Germinal center (tissue), 1 donor: ENCODE results near the gene RNF169.

Experiments used
- DNase-seq: peaks from one replicate; pipeline ENCODE4 v3.0.0; 2012; ENCODE audit warnings: mixed read lengths, low spot score

The RNF169 gene

GRCh38 chr11:74748211-74749126, at the start of gene RNF169:
TSS of gene RNF169 (plus strand) at chr11:74748849. CDS start at chr11:74748881, 32 bp downstream.
- DNase-seq = peak; percentile 99

- no peak for DNase-seq
Observed at GRCh38 chr11:74699615-74700396, 48.8 kb upstream of the RNF169 start.

- no peak for DNase-seq
Observed at GRCh38 chr11:74701351-74701750, 47.3 kb upstream of the RNF169 start.

GRCh38 chr11:74702383-74703007, 46.2 kb upstream of the RNF169 start:
- peak; percentile 73 for DNase-seq

- DNase-seq = no peak
Observed at GRCh38 chr11:74703211-74703610, 45.4 kb upstream of the RNF169 start.

GRCh38 chr11:74707182-74707581, 41.5 kb upstream of the RNF169 start:
- DNase-seq = no peak

GRCh38 chr11:74707602-74708510, 40.8 kb upstream of the RNF169 start:
- no peak for DNase-seq

- no peak for DNase-seq
Observed at GRCh38 chr11:74709175-74709574, 39.5 kb upstream of the RNF169 start.

- DNase-seq = no peak
Observed at GRCh38 chr11:74710281-74710938, 38.2 kb upstream of the RNF169 start.

GRCh38 chr11:74713686-74714085, 35.0 kb upstream of the RNF169 start:
- DNase-seq = no peak

GRCh38 chr11:74714904-74715303, 33.7 kb upstream of the RNF169 start:
- DNase-seq = no peak

- DNase-seq = no peak
Observed at GRCh38 chr11:74717221-74717969, 31.3 kb upstream of the RNF169 start.

GRCh38 chr11:74719011-74719410, 29.6 kb upstream of the RNF169 start:
- DNase-seq = no peak

- no peak for DNase-seq
Observed at GRCh38 chr11:74720596-74721478, 27.8 kb upstream of the RNF169 start.

GRCh38 chr11:74721479-74721835, 27.2 kb upstream of the RNF169 start:
- no peak for DNase-seq

GRCh38 chr11:74723511-74723910, 25.1 kb upstream of the RNF169 start:
- no peak for DNase-seq

GRCh38 chr11:74725701-74726100, 22.9 kb upstream of the RNF169 start:
- no peak for DNase-seq

GRCh38 chr11:74726547-74727182, 22.0 kb upstream of the RNF169 start:
- DNase-seq = peak; percentile 80

GRCh38 chr11:74729397-74729796, 19.3 kb upstream of the RNF169 start:
- DNase-seq = no peak
